BJ (cell line): ENCODE measurements around the gene FHOD3. TPM values are rescaled to one million over a fixed set of nuclear protein-coding genes. Genes with fewer than 3 reads are reported as not detected.

Experiments
- CTCF ChIA-PET: fragments of 350-600 bp; formaldehyde crosslinking; extraction: SDS; loops from one replicate; lab custom pipeline; 2021; ENCODE audit warnings: antibody characterized with exemption, inconsistent platforms; lab: Yijun Ruan, JAX
- POLR2A ChIA-PET: fragments of 300-600 bp; sonication (Branson Sonifier 250); formaldehyde crosslinking; extraction: SDS; loops from one replicate; lab custom pipeline; 2021; ENCODE audit warnings: antibody characterized with exemption; lab: Charles Lee
- DNase-seq: peaks from one replicate; pipeline ENCODE4 v3.0.0-alpha.2; 2011; ENCODE audit warnings: low read depth
- H3K27me3 ChIP-seq: 2 replicates; pipeline ENCODE4 v1.6.0; 2011; ENCODE audit warnings: low read length; ENCODE audit not compliant: control insufficient read depth, insufficient read depth
- H3K36me3 ChIP-seq: 2 replicates; pipeline ENCODE4 v1.5.1; 2011; ENCODE audit warnings: low read length; ENCODE audit not compliant: control insufficient read depth, insufficient read depth
- H3K4me3 ChIP-seq: 2 replicates; pipeline ENCODE4 v1.5.1; 2011; ENCODE audit warnings: low read depth, mild to moderate bottlenecking, control low read depth, low read length
- polyA plus RNA-seq: library from polyadenylated mRNA; depleted of rRNA; stranded (reverse); fragments of >200 nt; gene quantifications from 2 replicates; pipeline ENCODE4 v1.2.3, GENCODE V29; 2011
- TF ChIP-seq, protein P1 (sequence below): IDR thresholded peaks from 2 replicates; pipeline ENCODE4 v1.5.1; 2011; ENCODE audit warnings: low read depth, mild to moderate bottlenecking, control low read depth, inconsistent platforms, low read length, moderate library complexity; ENCODE audit not compliant: insufficient read depth

The FHOD3 gene
- polyA plus RNA-seq, 1 experiment, result 24.6 TPM

DNA sequence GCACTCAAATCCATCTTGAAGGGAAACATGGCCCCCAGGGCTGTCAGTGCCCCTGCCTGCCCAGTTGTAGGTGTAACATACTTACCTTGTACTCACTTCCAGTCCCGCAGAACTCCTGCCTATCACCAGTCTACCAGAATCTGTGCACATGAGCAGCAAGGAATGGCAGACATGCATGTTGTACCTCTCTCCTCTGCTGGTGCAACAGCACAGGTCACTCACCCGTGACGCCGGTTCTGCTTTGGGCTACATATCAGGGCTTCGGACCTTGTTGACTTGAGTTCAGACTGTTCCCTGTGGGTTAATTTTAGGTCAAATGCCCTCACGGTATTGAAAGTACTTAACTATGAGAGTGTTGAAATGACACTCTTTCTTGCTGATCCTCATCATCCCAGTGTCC is 315.6 kb downstream of the FHOD3 start:
- peaks cover 2% of the 10 kb centered on the region; the same call in 1 of the 2 replicates for H3K36me3 ChIP-seq
- TF ChIP-seq, protein P1, sequence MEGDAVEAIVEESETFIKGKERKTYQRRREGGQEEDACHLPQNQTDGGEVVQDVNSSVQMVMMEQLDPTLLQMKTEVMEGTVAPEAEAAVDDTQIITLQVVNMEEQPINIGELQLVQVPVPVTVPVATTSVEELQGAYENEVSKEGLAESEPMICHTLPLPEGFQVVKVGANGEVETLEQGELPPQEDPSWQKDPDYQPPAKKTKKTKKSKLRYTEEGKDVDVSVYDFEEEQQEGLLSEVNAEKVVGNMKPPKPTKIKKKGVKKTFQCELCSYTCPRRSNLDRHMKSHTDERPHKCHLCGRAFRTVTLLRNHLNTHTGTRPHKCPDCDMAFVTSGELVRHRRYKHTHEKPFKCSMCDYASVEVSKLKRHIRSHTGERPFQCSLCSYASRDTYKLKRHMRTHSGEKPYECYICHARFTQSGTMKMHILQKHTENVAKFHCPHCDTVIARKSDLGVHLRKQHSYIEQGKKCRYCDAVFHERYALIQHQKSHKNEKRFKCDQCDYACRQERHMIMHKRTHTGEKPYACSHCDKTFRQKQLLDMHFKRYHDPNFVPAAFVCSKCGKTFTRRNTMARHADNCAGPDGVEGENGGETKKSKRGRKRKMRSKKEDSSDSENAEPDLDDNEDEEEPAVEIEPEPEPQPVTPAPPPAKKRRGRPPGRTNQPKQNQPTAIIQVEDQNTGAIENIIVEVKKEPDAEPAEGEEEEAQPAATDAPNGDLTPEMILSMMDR, result no peak
- no peak for DNase-seq
- no peak overlapping the region for H3K4me3 ChIP-seq
- no peaks in the 10 kb centered on the region for H3K27me3 ChIP-seq
- ChIA-PET CTCF (interaction anchor here (1.3 kb wide), 1 partner anchor 20 kb away, joined by 3 read pairs; no protein-coding TSS in a partner anchor), POLR2A (no interaction called here)

DNA sequence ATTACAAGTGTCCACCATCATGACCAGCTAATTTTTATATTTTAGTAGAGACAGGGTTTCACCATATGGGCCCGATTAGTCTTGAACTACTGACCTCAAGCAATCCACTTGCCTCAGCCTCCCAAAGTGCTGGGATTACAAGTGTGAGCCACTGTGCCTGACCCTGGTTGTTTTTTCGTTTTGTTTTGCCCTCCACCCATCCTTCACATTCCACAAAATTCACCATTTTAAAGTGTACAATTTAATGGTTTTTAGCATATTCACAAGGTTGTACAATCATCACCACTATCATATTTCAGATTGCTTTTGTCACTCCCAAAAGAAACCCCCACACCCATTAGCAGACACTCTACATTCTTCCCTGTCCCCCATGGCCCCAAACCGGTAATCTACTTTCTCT is 316.3 kb downstream of the FHOD3 start:
- POLR2A ChIA-PET, result no interaction called here
- Histone ChIP-seq H3K36me3 (peaks cover 2% of the 10 kb centered on the region; the same call in 1 of the 2 replicates), H3K27me3 (no peaks in the 10 kb centered on the region), H3K4me3 (no peak overlapping the region)
- DNase-seq, result no peak
- TF ChIP-seq, protein P1, result no peak
- CTCF ChIA-PET, result no interaction called here

DNA sequence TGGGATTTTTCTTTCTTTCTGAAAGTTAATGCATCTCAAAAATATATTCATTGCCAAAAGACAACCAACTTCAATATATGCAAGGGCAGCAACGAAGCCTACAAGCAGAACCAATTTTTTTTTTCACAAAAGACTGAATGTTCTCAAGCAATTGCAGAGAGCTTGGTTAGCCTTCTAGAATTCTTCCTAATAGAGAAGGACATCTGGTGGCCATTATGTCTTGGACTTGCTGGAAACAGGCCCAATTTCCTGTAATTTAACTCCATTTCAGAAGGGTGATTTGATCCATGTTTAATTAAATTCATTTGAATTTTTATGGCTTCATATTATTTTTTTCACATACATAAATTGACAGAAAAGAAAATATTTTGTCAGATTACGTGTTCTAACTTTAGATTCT is 323.3 kb downstream of the FHOD3 start:
- H3K36me3 ChIP-seq, result no peaks in the 10 kb centered on the region
- TF ChIP-seq, protein P1, result no peak
- ChIA-PET CTCF (interaction anchor here (0.7 to 1.0 kb wide), 2 partner anchors 15 to 67 kb away, joined by 3 read pairs; no protein-coding TSS in a partner anchor), POLR2A (no interaction called here)
- H3K27me3 ChIP-seq, result no peaks in the 10 kb centered on the region
- H3K4me3 ChIP-seq, result no peak overlapping the region
- DNase-seq, result no peak

DNA sequence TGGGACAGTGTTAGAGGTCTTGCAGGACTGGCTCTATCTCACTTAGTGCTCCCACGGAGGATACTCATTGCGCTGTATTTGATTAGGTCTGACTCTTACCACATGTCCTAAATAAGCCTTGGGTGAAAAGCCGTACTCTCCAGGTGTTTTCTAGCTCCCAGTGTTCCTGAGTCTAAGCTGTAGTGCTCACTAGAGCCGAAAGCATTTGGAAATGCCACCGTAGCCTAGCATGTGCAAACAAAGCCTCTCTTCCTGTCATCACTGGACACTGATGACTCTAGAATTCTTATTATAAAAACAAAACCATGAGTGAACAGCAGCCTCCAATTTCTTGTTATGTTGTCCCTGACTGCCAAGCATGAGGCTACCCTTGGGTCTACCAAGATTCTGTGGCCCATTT is 325.1 kb downstream of the FHOD3 start:
- no peak overlapping the region for H3K4me3 ChIP-seq
- H3K36me3 ChIP-seq, result no peaks in the 10 kb centered on the region
- H3K27me3 ChIP-seq, result no peaks in the 10 kb centered on the region
- ChIA-PET CTCF (no interaction called here), POLR2A (no interaction called here)
- no peak for DNase-seq
- TF ChIP-seq, protein P1, result no peak

DNA sequence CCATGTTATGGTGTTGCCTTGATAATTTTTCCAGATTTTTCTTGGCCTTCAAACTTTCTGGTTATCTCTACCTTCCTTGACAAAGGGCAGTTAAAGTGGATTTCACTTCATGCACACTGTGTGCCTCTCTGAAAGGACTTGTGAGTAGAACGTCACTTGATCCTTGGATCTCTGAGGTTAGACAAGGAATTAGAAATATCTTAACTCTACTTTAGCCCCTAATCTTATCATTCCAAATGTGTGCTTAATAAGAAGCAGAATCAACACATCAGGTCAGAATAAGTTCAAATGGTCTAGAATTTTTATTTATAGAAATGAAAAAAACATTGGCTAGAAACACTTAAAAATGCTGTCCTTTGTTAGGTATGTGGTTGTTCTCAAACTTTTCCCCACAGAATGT is 325.6 kb downstream of the FHOD3 start:
- CTCF ChIA-PET, result interaction anchor here (0.6 kb wide), 1 partner anchor 368 kb away, joined by 5 read pairs; no protein-coding TSS in a partner anchor

More for the DNA sequence above, 325.6 kb downstream of the FHOD3 start:
- Histone ChIP-seq H3K27me3 (no peaks in the 10 kb centered on the region), H3K36me3 (no peaks in the 10 kb centered on the region), H3K4me3 (no peak overlapping the region)
- TF ChIP-seq, protein P1, result no peak
- DNase-seq, result no peak
- POLR2A ChIA-PET, result interaction anchor here (0.5 kb wide), 1 partner anchor 475 kb away, joined by 6 read pairs; no protein-coding TSS in a partner anchor
